ENCODE results near the gene MEPCE.
"Not testable (repeated sequence)": the region's sequence is repeated elsewhere in the genome, so short reads cannot be mapped to it uniquely, and the experiment has no call there.

The MEPCE gene

GRCh38 chr7:100432621-100433275 is 3.1 kb downstream of the MEPCE start:
- DNase-seq (ENCODE audit: low read depth): no peak
- no peak overlapping the region for H3K4me3 ChIP-seq (ENCODE audit: low read depth, low read length)

- no peak for DNase-seq (ENCODE audit: low read depth)
- no peak overlapping the region for H3K4me3 ChIP-seq (ENCODE audit: low read depth, low read length)
Observed at GRCh38 chr7:100433276-100433591, 3.6 kb downstream of the MEPCE start.

GRCh38 chr7:100433592-100434296 is 4.1 kb downstream of the MEPCE start:
- DNase-seq (ENCODE audit: low read depth): no peak
- H3K4me3 ChIP-seq (ENCODE audit: low read depth, low read length): no peak overlapping the region

- H3K4me3 ChIP-seq (ENCODE audit: low read depth, low read length): peak overlapping the region; percentile 79
- DNase-seq (ENCODE audit: low read depth): no peak
Observed at GRCh38 chr7:100434297-100435144, 4.9 kb downstream of the MEPCE start.

GRCh38 chr7:100435401-100436304 is 6.0 kb downstream of the MEPCE start:
- no peak for DNase-seq (ENCODE audit: low read depth)
- H3K4me3 ChIP-seq (ENCODE audit: low read depth, low read length): peak overlapping the region; percentile 79

- DNase-seq (ENCODE audit: low read depth): no peak
- H3K4me3 ChIP-seq (ENCODE audit: low read depth, low read length): no peak overlapping the region
Observed at GRCh38 chr7:100437150-100438100, 7.8 kb downstream of the MEPCE start.

- DNase-seq (ENCODE audit: low read depth): no peak
- no peak overlapping the region for H3K4me3 ChIP-seq (ENCODE audit: low read depth, low read length)
Observed at GRCh38 chr7:100438172-100438571, 8.5 kb downstream of the MEPCE start.

- not testable (repeated sequence) for DNase-seq (ENCODE audit: low read depth); H3K4me3 ChIP-seq (ENCODE audit: low read depth, low read length)
Observed at GRCh38 chr7:100438731-100439130, 9.1 kb downstream of the MEPCE start.

- not testable (repeated sequence) for H3K4me3 ChIP-seq (ENCODE audit: low read depth, low read length); DNase-seq (ENCODE audit: low read depth)
Observed at GRCh38 chr7:100439244-100439643, 9.6 kb downstream of the MEPCE start.

- DNase-seq (ENCODE audit: low read depth): no peak
- H3K4me3 ChIP-seq (ENCODE audit: low read depth, low read length): no peak overlapping the region
Observed at GRCh38 chr7:100441641-100442535, 12.3 kb downstream of the MEPCE start.

GRCh38 chr7:100443096-100443840 is 13.6 kb downstream of the MEPCE start:
- H3K4me3 ChIP-seq (ENCODE audit: low read depth, low read length): no peak overlapping the region
- DNase-seq (ENCODE audit: low read depth): no peak

GRCh38 chr7:100444311-100445278 is 15.0 kb downstream of the MEPCE start:
- DNase-seq (ENCODE audit: low read depth): peak; percentile 13
- H3K4me3 ChIP-seq (ENCODE audit: low read depth, low read length): no peak overlapping the region

GRCh38 chr7:100446040-100446439 is 16.4 kb downstream of the MEPCE start:
- H3K4me3 ChIP-seq (ENCODE audit: low read depth, low read length): no peak overlapping the region
- DNase-seq (ENCODE audit: low read depth): peak; percentile 17

- not testable (repeated sequence) for H3K4me3 ChIP-seq (ENCODE audit: low read depth, low read length); DNase-seq (ENCODE audit: low read depth)
Observed at GRCh38 chr7:100447363-100447762, 17.7 kb downstream of the MEPCE start.

- DNase-seq (ENCODE audit: low read depth): no peak
- no peak overlapping the region for H3K4me3 ChIP-seq (ENCODE audit: low read depth, low read length)
Observed at GRCh38 chr7:100449190-100449795, 19.7 kb downstream of the MEPCE start.

Measured in skeletal muscle cell (primary cell).